Heart left ventricle (tissue), 16 donors: Measurements from ENCODE around the gene TBC1D32. TPM values are rescaled to one million over a fixed set of nuclear protein-coding genes. Genes with fewer than 3 reads are reported as not detected.

ENCODE experiments used
- ATAC-seq, 4 donors: fragments of 200-7000 bp; cut with Tn5 transposase; one replicate each; pipeline ENCODE4 v1.9.1; 2020 to 2022; ENCODE audit warnings: moderate library complexity in 4 of 4, mild to moderate bottlenecking in 3 of 4, moderate number of reproducible peaks in 1 of 4
- DNase-seq, 5 donors: peaks; one replicate each; pipeline ENCODE4 v3.0.0-alpha.2; 2020
- H3K27ac ChIP-seq, 12 donors: fragments of 200-600 bp; sonication (generic) in 4 of 12; one replicate each; pipeline versions ENCODE4 v1.5.0 to v1.8.0; 2016 to 2022; ENCODE audit warnings: mild to moderate bottlenecking in 2 of 12
- H3K27me3 ChIP-seq, 9 donors: fragments of 200-600 bp; sonication (generic) in 2 of 9; one replicate each; pipeline versions ENCODE4 v1.5.1 to v1.8.0; 2016 to 2022; ENCODE audit warnings: mild to moderate bottlenecking in 3 of 9
- H3K36me3 ChIP-seq, 9 donors: fragments of 200-600 bp; sonication (generic) in 2 of 9; one replicate each; pipeline versions ENCODE4 v1.5.0 to v1.8.0; 2018 to 2022; ENCODE audit warnings: mild to moderate bottlenecking in 2 of 9
- H3K4me1 ChIP-seq, 12 donors: fragments of 200-600 bp; sonication (generic) in 4 of 12; one replicate each; pipeline versions ENCODE4 v1.5.0 to v1.8.0; 2016 to 2022; ENCODE audit warnings: mild to moderate bottlenecking in 3 of 12
- H3K4me3 ChIP-seq, 12 donors: fragments of 200-600 bp; sonication (generic) in 4 of 12; one replicate each; pipeline versions ENCODE4 v1.5.0 to v1.8.0; 2017 to 2022; ENCODE audit warnings: mild to moderate bottlenecking in 9 of 12, moderate library complexity in 4 of 12
- H3K9me3 ChIP-seq, 12 donors: fragments of 200-600 bp; sonication (generic) in 4 of 12; one replicate each; pipeline versions ENCODE4 v1.5.0 to v1.8.0; 2016 to 2022; ENCODE audit warnings: mild to moderate bottlenecking in 1 of 12
- CTCF ChIP-seq, 12 donors: fragments of 200-600 bp; sonication (generic) in 4 of 12; IDR thresholded peaks; one replicate each; pipeline versions ENCODE4 v1.5.0 to v1.8.0; 2018 to 2022; ENCODE audit warnings: antibody characterized with exemption in 12 of 12, mild to moderate bottlenecking in 5 of 12
- POLR2A ChIP-seq, 2 donors: fragments of 450-650 bp; IDR thresholded peaks; one replicate each; pipeline ENCODE4 v1.6.1; 2017; ENCODE audit warnings: antibody characterized with exemption in 2 of 2, mild to moderate bottlenecking in 2 of 2, moderate library complexity in 2 of 2
- WGBS, 4 donors: extraction: QIAGEN DNeasy Blood & Tissue Kit in 2 of 4; methylation state at CpG; one replicate each; pipeline versions ENCODE4 v1.1.5 to v1.1.7; 2013 to 2018; 5-methylcytosine and 5-hydroxymethylcytosine counted together
- intact Hi-C, 10 donors: fragments of 100-400 bp; cut with DNase I; formaldehyde crosslinking; loops; one replicate each; pipeline versions ENCODE4 v1.11.1 to v1.14.2; 2022
- polyA plus RNA-seq, 2 donors: library from polyadenylated mRNA; stranded (reverse); fragments of 200-250 nt; gene quantifications; one replicate each; pipeline ENCODE4 v1.2.3, GENCODE V29; 2013
- total RNA-seq, 9 donors: library from RNA; depleted of rRNA in 2 of 9; stranded (reverse); fragments of >200 nt in 2 of 9; fragmentation: NEBNext Ultra II Directional in 3 of 9; extraction: Animal tissue kit (Norgen Biotek cat#: 25700) in 3 of 9; gene quantifications; one replicate each; pipeline versions ENCODE4 v1.1.0 to v1.2.4, GENCODE V29; 2016 to 2023
- donor health status: ischemic (EF 13 %, LVEDD 7.1; RV severe dilation, severe dysfunction).
- donor health status: healthy with polysubstance abuse.
- donor health status: DM: no; HTN: yes; CAD: no.
- donor health status: DM: no; HTN: no; CAD: no.
- donor health status: ischemic (EF 25% LVEDD 6.9; RV normal size, moderate dysfunction).
- donor health status: ischemic (EF 25% LVEDD 5.7; RV mildly dilated, moderate dysfunction).
- donor health status: healthy.
- donor health status: DM: yes; HTN: yes; CAD: no.
- donor health status: ischemic (EF 35%, LVEDD 5.7; RV mildly dilated, moderate dysfunction).
- donor health status: nonischemic (EF 11% LVEDD 7.7; RV severe dilation, severe dysfunction).
- donor health status: DM: yes; HTN: yes; CAD: no.
- donor health status: PGD.
- donor health status: ischemic (EF 29% LVEDD 5.4; RV normal size, mild dysfunction).
- donor health status: nonischemic (EF 23%, LVEDD 6.1; RV moderate dilation, normal function).

The TBC1D32 gene
- total and polyA plus RNA-seq, 11 donors, result 0.53 to 4.6 (median 2.7) TPM

GRCh38 chr6:121347484-121347883, 13.2 kb upstream of the TBC1D32 start:
- no peak for TF ChIP-seq POLR2A (IDR thresholded peaks at IDR 0.05)
- TF ChIP-seq CTCF (IDR thresholded peaks at IDR 0.05), result no peak
- intact Hi-C loops, result no loop called here
- H3K4me3 ChIP-seq, result no peak overlapping the region

GRCh38 chr6:121344539-121344938, 10.3 kb upstream of the TBC1D32 start:
- no peaks in the 10 kb centered on the region for H3K4me1 ChIP-seq
- H3K36me3 ChIP-seq, result no peaks in the 10 kb centered on the region
- intact Hi-C loops, result no loop called here
- peaks cover 0 to 7% (median 0%) of the 10 kb centered on the region in 9 donors for H3K27me3 ChIP-seq
- no peak for TF ChIP-seq CTCF (IDR thresholded peaks at IDR 0.05)
- no peak for TF ChIP-seq POLR2A (IDR thresholded peaks at IDR 0.05)
- DNase-seq, result no peak
- 77 to 80% (median 79%) methylated on average over 2 of the region's 2 CpGs for WGBS, 4 donors
- H3K4me3 ChIP-seq, result no peak overlapping the region
- no peak overlapping the region for H3K27ac ChIP-seq
- no peak for ATAC-seq
- no peaks in the 10 kb centered on the region for H3K9me3 ChIP-seq

More at GRCh38 chr6:121347484-121347883, 13.2 kb upstream of the TBC1D32 start:
- no peak overlapping the region for H3K27ac ChIP-seq
- no peaks in the 10 kb centered on the region for H3K4me1 ChIP-seq
- no peak for DNase-seq
- no peak for ATAC-seq
- H3K9me3 ChIP-seq, result no peaks in the 10 kb centered on the region
- peaks cover 0 to 7% (median 0%) of the 10 kb centered on the region in 9 donors for H3K27me3 ChIP-seq
- 81 to 87% (median 83%) methylated on average over 3 of the region's 3 CpGs for WGBS, 4 donors
- H3K36me3 ChIP-seq, result no peaks in the 10 kb centered on the region

- peak in 1 of 5 donors; percentile 36 for DNase-seq
- H3K9me3 ChIP-seq, result no peaks in the 10 kb centered on the region
- no peak overlapping the region for H3K27ac ChIP-seq
- intact Hi-C loops, result loop anchor here in 2 of 10 donors (10.0 kb wide), 2 partner anchors 695 to 1055 kb away; partner anchors contain the start of gene HSF2 (in 1 of the 2)
- peaks cover 0 to 7% (median 0%) of the 10 kb centered on the region in 12 donors for H3K4me1 ChIP-seq
- no peak for ATAC-seq
- H3K27me3 ChIP-seq, result no peaks in the 10 kb centered on the region
- H3K4me3 ChIP-seq, result no peak overlapping the region
- TF ChIP-seq POLR2A (IDR thresholded peaks at IDR 0.05) (no peak), CTCF (IDR thresholded peaks at IDR 0.05) (no peak)
- 81 to 91% (median 88%) methylated on average over 12 of the region's 12 CpGs for WGBS, 4 donors
- no peaks in the 10 kb centered on the region for H3K36me3 ChIP-seq
Measured at GRCh38 chr6:121339639-121340226, 5.5 kb upstream of the TBC1D32 start.

GRCh38 chr6:121338956-121339355, 4.7 kb upstream of the TBC1D32 start:
- no peak overlapping the region for H3K4me3 ChIP-seq
- H3K4me1 ChIP-seq, result peaks cover 0 to 8% (median 1%) of the 10 kb centered on the region in 12 donors
- no peak for ATAC-seq
- WGBS, 4 donors, result 74 to 84% (median 81%) methylated on average over 2 of the region's 2 CpGs
- H3K36me3 ChIP-seq, result no peaks in the 10 kb centered on the region
- TF ChIP-seq POLR2A (IDR thresholded peaks at IDR 0.05), result no peak
- no peak for TF ChIP-seq CTCF (IDR thresholded peaks at IDR 0.05)
- no peaks in the 10 kb centered on the region for H3K27me3 ChIP-seq
- no peak overlapping the region for H3K27ac ChIP-seq
- H3K9me3 ChIP-seq, result no peaks in the 10 kb centered on the region
- no peak for DNase-seq
- intact Hi-C loops, result loop anchor here in 2 of 10 donors (10.0 kb wide), 2 partner anchors 696 to 1056 kb away; partner anchors contain the start of gene HSF2 (in 1 of the 2)
